Trophoblast cell (in vitro differentiated cells and primary cell): ENCODE results near the gene CLIC4.
A peak's percentile ranks its signal among the peaks of the same experiment; 100 is the strongest.
"Not testable (repeated sequence)": the region's sequence is repeated elsewhere in the genome, so short reads cannot be mapped to it uniquely, and the experiment has no call there.

Experiments
- DNase-seq, 2 donors: peaks; one replicate each; pipeline ENCODE4 v3.0.0-alpha.2; 2016
- H2AFZ ChIP-seq: 2 replicates; pipeline ENCODE4 v1.6.1; 2013; ENCODE audit warnings: low read length, moderate library complexity, mild to moderate bottlenecking; ENCODE audit not compliant: insufficient read depth, poor library complexity
- H2AK5ac ChIP-seq: 2 replicates; pipeline ENCODE4 v1.6.1; 2013; ENCODE audit warnings: mild to moderate bottlenecking, low read length
- H2BK120ac ChIP-seq: 2 replicates; pipeline ENCODE4 v1.6.1; 2013; ENCODE audit warnings: low read length, mild to moderate bottlenecking, moderate library complexity; ENCODE audit not compliant: insufficient read depth, poor library complexity
- H2BK12ac ChIP-seq: 2 replicates; pipeline ENCODE4 v1.6.1; 2013; ENCODE audit warnings: mild to moderate bottlenecking, low read length, moderate library complexity
- H2BK5ac ChIP-seq: 2 replicates; pipeline ENCODE4 v1.6.1; 2013; ENCODE audit warnings: low read length, low read depth, moderate library complexity, mild to moderate bottlenecking; ENCODE audit not compliant: poor library complexity
- H3K14ac ChIP-seq: 2 replicates; pipeline ENCODE4 v1.6.1; 2013; ENCODE audit warnings: mild to moderate bottlenecking, low read length
- H3K18ac ChIP-seq: 2 replicates; pipeline ENCODE4 v1.6.1; 2013; ENCODE audit warnings: mild to moderate bottlenecking, low read length
- H3K23ac ChIP-seq: 2 replicates; pipeline ENCODE4 v1.6.1; 2013; ENCODE audit warnings: low read length
- H3K27ac ChIP-seq: 2 replicates; pipeline ENCODE4 v1.5.1; 2013; ENCODE audit warnings: low read depth, mild to moderate bottlenecking, inconsistent platforms, low read length, moderate library complexity
- H3K27me3 ChIP-seq: 2 replicates; pipeline ENCODE4 v1.6.1; 2013; ENCODE audit warnings: inconsistent platforms, mild to moderate bottlenecking, low read length, moderate library complexity; ENCODE audit not compliant: insufficient read depth
- H3K36me3 ChIP-seq, 2 experiments: 1 replicate in 1 of 2; 2 replicates in 1 of 2; pipeline ENCODE4 v1.6.1; 2013; ENCODE audit warnings: low read length in 2 of 2, mild to moderate bottlenecking in 2 of 2, moderate library complexity in 1 of 2; ENCODE audit not compliant: insufficient read depth in 2 of 2, control insufficient read depth in 1 of 2
- H3K4ac ChIP-seq: 2 replicates; pipeline ENCODE4 v1.6.1; 2013; ENCODE audit warnings: low read depth, mild to moderate bottlenecking, low read length, moderate library complexity
- H3K4me1 ChIP-seq, 2 experiments: 1 replicate in 1 of 2; 2 replicates in 1 of 2; pipeline ENCODE4 v1.6.1; 2013; ENCODE audit warnings: low read length in 2 of 2, mild to moderate bottlenecking in 2 of 2, moderate library complexity in 1 of 2; ENCODE audit not compliant: insufficient read depth in 2 of 2, control insufficient read depth in 1 of 2
- H3K4me2 ChIP-seq: 2 replicates; pipeline ENCODE4 v1.6.1; 2013; ENCODE audit warnings: inconsistent platforms, mild to moderate bottlenecking, low read length, moderate library complexity
- H3K4me3 ChIP-seq: 2 replicates; pipeline ENCODE4 v1.5.1; 2013; ENCODE audit warnings: mild to moderate bottlenecking, low read depth, low read length, inconsistent platforms
- H3K79me1 ChIP-seq: one replicate; pipeline ENCODE4 v1.6.1; 2013; ENCODE audit warnings: low read length
- H3K79me2 ChIP-seq: 2 replicates; pipeline ENCODE4 v1.6.1; 2013; ENCODE audit warnings: low read length, mild to moderate bottlenecking; ENCODE audit not compliant: control insufficient read depth, insufficient read depth, poor library complexity
- H3K9ac ChIP-seq: 2 replicates; pipeline ENCODE4 v1.6.1; 2013; ENCODE audit warnings: mild to moderate bottlenecking, low read length
- H3K9me3 ChIP-seq: 2 replicates; pipeline ENCODE4 v1.6.1; 2013; ENCODE audit warnings: low read depth, mild to moderate bottlenecking, control low read depth, inconsistent platforms, low read length; ENCODE audit not compliant: insufficient read depth
- H4K12ac ChIP-seq: 2 replicates; pipeline ENCODE4 v1.6.1; 2013; ENCODE audit warnings: low read depth, mild to moderate bottlenecking, low read length, moderate library complexity
- H4K8ac ChIP-seq: 2 replicates; pipeline ENCODE4 v1.6.1; 2013; ENCODE audit warnings: low read depth, mild to moderate bottlenecking, low read length, moderate library complexity
- H4K91ac ChIP-seq: one replicate; pipeline ENCODE4 v1.6.1; 2013; ENCODE audit warnings: low read depth, mild to moderate bottlenecking, low read length, moderate library complexity
- WGBS: extraction: QIAGEN DNeasy Blood & Tissue Kit; methylation state at CpG from one replicate; pipeline ENCODE4 v1.1.7; 2013; ENCODE audit warnings: missing lambda C conversion rate; ENCODE audit not compliant: insufficient read length, insufficient coverage; ENCODE audit errors: extremely low coverage; 5-methylcytosine and 5-hydroxymethylcytosine counted together

CLIC4 gene

DNA sequence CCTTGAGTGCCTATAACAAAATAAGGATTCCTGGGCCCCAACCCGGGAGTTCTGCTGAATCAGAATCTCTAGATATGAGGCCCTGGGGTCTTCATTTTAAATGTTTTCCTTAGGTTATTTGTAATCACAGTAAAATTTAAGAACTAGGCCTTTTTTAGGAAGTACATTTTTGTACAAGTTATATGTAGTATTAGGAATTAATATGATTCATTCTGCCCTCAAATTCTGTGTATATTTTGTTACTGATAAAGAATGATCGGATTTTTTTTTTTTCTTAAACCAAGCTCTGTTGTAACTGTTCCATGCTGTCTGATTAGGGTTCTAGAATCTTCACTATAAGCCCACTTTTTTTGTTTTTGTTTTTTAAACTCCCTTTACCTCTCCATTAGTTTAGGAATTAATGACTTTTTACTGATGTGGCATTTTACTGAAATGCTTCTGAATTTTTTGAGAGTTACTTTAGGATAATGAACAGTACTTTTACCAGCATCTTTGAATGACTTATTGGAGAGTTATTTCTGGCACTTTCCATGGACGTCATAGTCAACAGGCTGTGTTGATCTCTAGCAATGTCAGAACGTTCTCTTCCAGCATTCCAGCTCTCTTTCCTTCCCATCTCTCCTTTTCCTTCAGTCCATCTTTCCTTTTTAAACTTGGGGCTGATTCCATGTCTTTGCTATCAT lies 48.3 kb downstream of the CLIC4 start:
- peaks cover 7% of the 10 kb centered on the region for H3K79me2 ChIP-seq
- H4K12ac ChIP-seq, result no peak overlapping the region
- H3K4ac ChIP-seq, result no peak overlapping the region
- no peak overlapping the region for H3K4me2 ChIP-seq
- no peaks in the 10 kb centered on the region for H3K79me1 ChIP-seq
- no peaks in the 10 kb centered on the region for H3K4me1 ChIP-seq
- H3K4me3 ChIP-seq, result no peak overlapping the region
- H3K9ac ChIP-seq, result no peak overlapping the region
- H2AK5ac ChIP-seq, result no peak overlapping the region
- peaks cover 3% of the 10 kb centered on the region in 2 experiments for H3K36me3 ChIP-seq
- H4K8ac ChIP-seq, result no peak overlapping the region
- no peak overlapping the region for H2AFZ ChIP-seq
- H3K14ac ChIP-seq, result no peak overlapping the region
- H3K9me3 ChIP-seq, result no peaks in the 10 kb centered on the region
- DNase-seq, result peak; percentile 40 to 88
- H3K18ac ChIP-seq, result no peak overlapping the region
- no peak overlapping the region for H3K23ac ChIP-seq
- H3K27ac ChIP-seq, result no peak overlapping the region
- no peak overlapping the region for H4K91ac ChIP-seq
- no CpG with 5 or more reads among the region's 4 CpGs for WGBS
- no peaks in the 10 kb centered on the region for H3K27me3 ChIP-seq
- H2BK120ac ChIP-seq, result no peak overlapping the region
- no peak overlapping the region for H2BK5ac ChIP-seq
- H2BK12ac ChIP-seq, result no peak overlapping the region

DNA sequence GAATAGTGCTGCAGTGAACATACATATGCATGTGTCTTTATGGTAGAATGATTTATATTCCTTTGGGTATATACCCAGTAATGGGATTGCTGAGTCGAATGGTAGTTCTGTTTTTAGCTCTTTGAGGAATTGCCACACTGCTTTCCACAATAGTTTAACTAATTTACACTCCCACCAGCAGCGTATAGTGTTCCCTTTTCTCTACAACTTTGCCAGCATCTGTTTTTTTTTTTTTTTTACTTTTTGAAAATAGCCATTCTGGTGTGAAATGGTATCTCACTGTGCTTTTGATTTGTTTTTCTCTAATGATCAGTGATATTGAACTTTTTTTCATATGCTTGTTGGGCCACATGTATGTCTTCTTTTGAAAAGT lies 48.9 kb downstream of the CLIC4 start:
- not testable (repeated sequence) for H4K8ac ChIP-seq, H3K4ac ChIP-seq, H2AFZ ChIP-seq, H2BK120ac ChIP-seq, H3K27me3 ChIP-seq, H3K18ac ChIP-seq, H4K91ac ChIP-seq, H3K79me1 ChIP-seq, H2BK5ac ChIP-seq, H3K79me2 ChIP-seq, H3K4me1 ChIP-seq, H3K36me3 ChIP-seq, H3K23ac ChIP-seq, H3K27ac ChIP-seq, H3K14ac ChIP-seq, H3K9ac ChIP-seq, H2AK5ac ChIP-seq, H3K4me2 ChIP-seq, H4K12ac ChIP-seq, H2BK12ac ChIP-seq, H3K4me3 ChIP-seq, H3K9me3 ChIP-seq
- DNase-seq, result peak in 1 of 2 donors; percentile 43
- no CpG with 5 or more reads among the region's 2 CpGs for WGBS

DNA sequence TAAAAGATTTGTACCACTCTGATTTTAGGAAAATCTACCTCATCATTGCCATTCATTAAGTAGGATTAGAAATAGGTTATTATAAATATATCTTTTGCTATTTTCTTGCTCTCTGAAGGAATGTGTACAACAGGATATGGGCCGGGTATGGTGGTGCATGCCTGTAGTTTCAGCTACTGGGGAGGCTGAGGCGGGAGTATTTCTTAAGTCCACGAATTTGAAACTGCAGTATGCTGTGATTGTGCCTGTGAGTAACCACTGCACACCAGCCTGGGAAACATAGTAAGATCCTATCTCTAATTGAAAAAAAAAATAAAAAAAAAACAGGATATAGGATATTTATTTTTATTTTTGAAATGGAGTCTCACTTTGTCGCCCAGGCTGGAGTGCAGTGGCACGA lies 50.0 kb downstream of the CLIC4 start:
- Histone ChIP-seq H3K79me1 (no peaks in the 10 kb centered on the region), H4K12ac (no peak overlapping the region), H3K27ac (no peak overlapping the region), H2AFZ (no peak overlapping the region), H3K79me2 (peaks cover 7% of the 10 kb centered on the region), H3K9me3 (no peaks in the 10 kb centered on the region), H3K9ac (no peak overlapping the region), H4K91ac (no peak overlapping the region), H3K27me3 (no peaks in the 10 kb centered on the region), H3K4ac (peak overlapping the region; percentile 93), H3K4me3 (no peak overlapping the region), H4K8ac (no peak overlapping the region), H2AK5ac (no peak overlapping the region), H2BK120ac (no peak overlapping the region), H2BK5ac (no peak overlapping the region), H3K4me2 (no peak overlapping the region), H3K14ac (no peak overlapping the region), H3K18ac (no peak overlapping the region), H2BK12ac (no peak overlapping the region), H3K36me3 (peaks cover 5% of the 10 kb centered on the region in 2 experiments), H3K4me1 (no peaks in the 10 kb centered on the region), H3K23ac (no peak overlapping the region)
- DNase-seq, result peak; percentile 21 to 62
- WGBS, result no CpG with 5 or more reads among the region's 5 CpGs

DNA sequence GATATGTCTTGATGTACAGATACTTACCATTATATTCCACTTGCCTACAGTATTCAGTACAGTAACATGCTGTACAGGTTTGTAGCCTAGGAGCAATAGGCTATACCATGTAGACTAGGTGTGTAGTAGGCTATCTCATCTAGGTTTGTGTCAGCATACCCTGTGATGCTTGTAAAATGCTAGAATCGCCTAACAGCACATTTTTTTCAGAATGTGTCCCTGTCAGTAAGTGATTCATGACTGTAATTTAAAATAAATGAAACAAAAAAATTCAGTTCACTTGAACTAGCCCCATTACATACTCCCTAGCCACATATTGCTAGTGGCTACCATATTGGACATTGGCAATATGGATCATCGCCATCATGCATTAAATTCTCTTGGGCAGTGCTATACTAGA lies 51.3 kb downstream of the CLIC4 start:
- Histone ChIP-seq H4K12ac (no peak overlapping the region), H2AFZ (no peak overlapping the region), H3K36me3 (peaks cover 5% of the 10 kb centered on the region in 2 experiments), H3K23ac (no peak overlapping the region), H3K14ac (no peak overlapping the region), H3K4ac (no peak overlapping the region), H3K4me3 (no peak overlapping the region), H3K9me3 (no peaks in the 10 kb centered on the region), H3K4me1 (no peaks in the 10 kb centered on the region), H3K27ac (no peak overlapping the region), H3K18ac (no peak overlapping the region), H3K4me2 (no peak overlapping the region), H3K9ac (no peak overlapping the region), H3K79me2 (peaks cover 3% of the 10 kb centered on the region), H2BK5ac (no peak overlapping the region), H4K8ac (no peak overlapping the region), H2BK12ac (no peak overlapping the region), H2BK120ac (no peak overlapping the region), H3K79me1 (no peaks in the 10 kb centered on the region), H2AK5ac (no peak overlapping the region), H4K91ac (no peak overlapping the region), H3K27me3 (no peaks in the 10 kb centered on the region)
- peak in 1 of 2 donors; percentile 41 for DNase-seq
- WGBS, result no CpG with 5 or more reads among the region's 2 CpGs
